DOHH2 (cell line): ENCODE measurements around the gene CPNE2.

Source experiments
- H3F3A ChIP-seq: fragments of 200-600 bp; sonication (generic), shearing (Covaris generic); 2 replicates; pipeline ENCODE4 v1.6.0; 2016; ENCODE audit warnings: antibody characterized with exemption, mild to moderate bottlenecking; ENCODE audit not compliant: control insufficient read depth, insufficient read depth
- H3K27ac ChIP-seq: fragments of 200-600 bp; sonication (generic); 2 replicates; pipeline ENCODE4 v1.5.1; 2014; ENCODE audit warnings: low read depth, mild to moderate bottlenecking, low read length, moderate library complexity
- H3K27me3 ChIP-seq: fragments of 200-600 bp; sonication (generic); 2 replicates; pipeline ENCODE4 v1.6.1; 2014; ENCODE audit warnings: mild to moderate bottlenecking, low read length, mixed read lengths; ENCODE audit not compliant: control insufficient read depth
- H3K36me3 ChIP-seq: fragments of 200-600 bp; sonication (generic); 2 replicates; pipeline ENCODE4 v1.6.1; 2014; ENCODE audit warnings: mild to moderate bottlenecking, low read length, moderate library complexity, mixed read lengths; ENCODE audit not compliant: control insufficient read depth
- H3K4me1 ChIP-seq: fragments of 200-600 bp; sonication (generic); 2 replicates; pipeline ENCODE4 v1.6.1; 2014; ENCODE audit warnings: mild to moderate bottlenecking, low read length, mixed read lengths; ENCODE audit not compliant: control insufficient read depth
- H3K4me2 ChIP-seq: fragments of 200-600 bp; sonication (generic); 2 replicates; pipeline ENCODE4 v1.6.0; 2014; ENCODE audit warnings: mild to moderate bottlenecking, low read length, moderate library complexity
- H3K4me3 ChIP-seq: fragments of 200-600 bp; sonication (generic); 2 replicates; pipeline ENCODE4 v1.5.1; 2014; ENCODE audit warnings: mild to moderate bottlenecking, low read length, mixed read lengths
- H3K79me2 ChIP-seq: fragments of 200-600 bp; sonication (generic); 2 replicates; pipeline ENCODE4 v1.6.1; 2014; ENCODE audit warnings: mild to moderate bottlenecking, low read length, mixed read lengths; ENCODE audit not compliant: control insufficient read depth
- H3K9me2 ChIP-seq: fragments of 200-600 bp; sonication (generic); replicated peaks from 2 replicates; pipeline ENCODE4 v1.6.1; 2014; ENCODE audit warnings: mild to moderate bottlenecking, low read length, mixed read lengths; ENCODE audit not compliant: control insufficient read depth
- H3K9me3 ChIP-seq: fragments of 200-600 bp; sonication (generic); 2 replicates; pipeline ENCODE4 v1.6.1; 2014; ENCODE audit warnings: antibody characterized with exemption, low read length, mixed read lengths; ENCODE audit not compliant: control insufficient read depth, insufficient read depth
- H4K20me1 ChIP-seq: fragments of 200-600 bp; sonication (generic); 2 replicates; pipeline ENCODE4 v1.6.0; 2014; ENCODE audit warnings: low read depth, mild to moderate bottlenecking, antibody characterized with exemption, low read length, moderate library complexity; ENCODE audit not compliant: control insufficient read depth, insufficient read depth
- EZH2phosphoT487 ChIP-seq: fragments of 200-600 bp; sonication (generic); IDR thresholded peaks from 2 replicates; pipeline ENCODE4 v1.6.1; 2017; ENCODE audit warnings: borderline replicate concordance, mild to moderate bottlenecking, antibody characterized with exemption, low read length, moderate library complexity, mixed read lengths
- TF ChIP-seq, protein P1 (sequence below): fragments of 200-600 bp; sonication (generic); IDR thresholded peaks from one replicate; pipeline ENCODE4 v1.5.1; 2014; ENCODE audit warnings: antibody characterized with exemption, mild to moderate bottlenecking, low read depth, low read length; ENCODE audit not compliant: poor library complexity, severe bottlenecking

Gene CPNE2

DNA sequence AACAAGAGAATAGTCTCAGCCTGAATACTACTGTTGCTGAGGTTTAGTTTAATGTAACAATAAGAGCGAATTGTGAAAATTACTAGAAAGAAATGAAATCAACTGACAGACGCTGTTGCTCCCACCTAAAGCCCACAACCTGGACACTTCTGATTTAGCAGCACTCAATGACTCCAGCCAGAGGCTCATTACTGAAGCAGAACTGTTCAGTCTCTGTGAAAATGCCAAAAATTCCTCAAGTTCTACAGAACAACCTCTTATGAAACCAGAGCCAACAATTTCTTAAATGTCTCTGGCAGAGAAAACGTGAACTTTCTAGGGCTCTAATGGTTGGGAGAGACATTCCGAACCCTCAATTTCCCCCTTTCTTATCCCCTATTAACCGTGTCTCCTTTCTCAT is 83.5 kb downstream of the CPNE2 start:
- no peak for TF ChIP-seq EZH2phosphoT487
- TF ChIP-seq, protein P1, sequence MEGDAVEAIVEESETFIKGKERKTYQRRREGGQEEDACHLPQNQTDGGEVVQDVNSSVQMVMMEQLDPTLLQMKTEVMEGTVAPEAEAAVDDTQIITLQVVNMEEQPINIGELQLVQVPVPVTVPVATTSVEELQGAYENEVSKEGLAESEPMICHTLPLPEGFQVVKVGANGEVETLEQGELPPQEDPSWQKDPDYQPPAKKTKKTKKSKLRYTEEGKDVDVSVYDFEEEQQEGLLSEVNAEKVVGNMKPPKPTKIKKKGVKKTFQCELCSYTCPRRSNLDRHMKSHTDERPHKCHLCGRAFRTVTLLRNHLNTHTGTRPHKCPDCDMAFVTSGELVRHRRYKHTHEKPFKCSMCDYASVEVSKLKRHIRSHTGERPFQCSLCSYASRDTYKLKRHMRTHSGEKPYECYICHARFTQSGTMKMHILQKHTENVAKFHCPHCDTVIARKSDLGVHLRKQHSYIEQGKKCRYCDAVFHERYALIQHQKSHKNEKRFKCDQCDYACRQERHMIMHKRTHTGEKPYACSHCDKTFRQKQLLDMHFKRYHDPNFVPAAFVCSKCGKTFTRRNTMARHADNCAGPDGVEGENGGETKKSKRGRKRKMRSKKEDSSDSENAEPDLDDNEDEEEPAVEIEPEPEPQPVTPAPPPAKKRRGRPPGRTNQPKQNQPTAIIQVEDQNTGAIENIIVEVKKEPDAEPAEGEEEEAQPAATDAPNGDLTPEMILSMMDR, result no peak
- H3K79me2 ChIP-seq, result peaks cover 28% of the 10 kb centered on the region
- H3K36me3 ChIP-seq, result peaks cover 35% of the 10 kb centered on the region
- no peaks in the 10 kb centered on the region for H4K20me1 ChIP-seq
- H3K4me1 ChIP-seq, result no peaks in the 10 kb centered on the region
- H3K9me3 ChIP-seq, result no peaks in the 10 kb centered on the region
- H3K4me3 ChIP-seq, result no peak overlapping the region
- H3K9me2 ChIP-seq, result no peaks in the 10 kb centered on the region
- H3K27ac ChIP-seq, result no peak overlapping the region
- H3K4me2 ChIP-seq, result no peak overlapping the region
- no peaks in the 10 kb centered on the region for H3F3A ChIP-seq
- no peaks in the 10 kb centered on the region for H3K27me3 ChIP-seq

DNA sequence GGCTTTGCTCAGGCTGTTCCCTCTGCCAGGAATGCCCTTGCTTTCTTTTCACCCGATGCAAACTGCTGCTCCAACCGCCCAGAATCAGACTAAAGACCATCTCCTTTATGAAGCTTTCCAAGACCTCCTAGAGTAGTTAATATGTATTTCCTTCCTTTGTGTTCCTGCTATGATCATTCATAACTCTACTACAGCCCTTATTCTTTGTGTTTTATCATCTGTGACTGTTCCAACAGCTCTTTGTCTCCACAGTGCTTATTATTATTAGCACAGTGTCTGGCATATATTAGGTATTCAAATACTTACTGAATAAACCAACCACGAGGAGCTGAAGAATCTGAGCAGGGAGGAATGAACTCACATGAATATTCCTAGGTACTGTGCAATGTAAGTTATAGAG is 85.8 kb downstream of the CPNE2 start:
- Histone ChIP-seq H3K27me3 (no peaks in the 10 kb centered on the region), H3K27ac (no peak overlapping the region), H3F3A (no peaks in the 10 kb centered on the region), H3K4me1 (no peaks in the 10 kb centered on the region; the same call in none of the 2 replicates), H3K4me3 (no peak overlapping the region), H3K4me2 (no peak overlapping the region), H4K20me1 (no peaks in the 10 kb centered on the region), H3K9me2 (no peaks in the 10 kb centered on the region), H3K79me2 (peaks cover 51% of the 10 kb centered on the region), H3K36me3 (peaks cover 15% of the 10 kb centered on the region), H3K9me3 (no peaks in the 10 kb centered on the region)
- TF ChIP-seq, protein P1, result no peak
- TF ChIP-seq EZH2phosphoT487, result no peak

DNA sequence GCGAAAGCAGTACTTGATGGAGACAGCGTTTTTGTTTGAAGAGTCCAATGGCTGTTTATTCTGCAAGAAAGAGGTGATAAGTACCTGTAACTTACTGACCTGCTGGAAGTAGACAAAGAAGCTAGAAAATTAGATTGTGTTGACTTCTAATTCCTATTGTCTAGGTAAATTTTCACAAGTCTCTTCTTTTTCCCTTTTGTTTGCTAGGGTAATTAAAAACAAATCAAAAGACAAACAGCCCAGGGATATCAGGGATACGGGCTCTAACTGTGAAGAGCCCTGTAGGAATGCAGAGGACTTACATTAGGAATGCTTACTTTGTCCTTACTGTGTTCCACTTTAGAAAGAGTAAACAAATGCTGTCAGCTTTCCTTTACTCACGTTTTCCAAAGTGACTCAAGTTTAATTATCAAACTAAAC is 86.4 kb downstream of the CPNE2 start:
- Histone ChIP-seq H3K27me3 (no peaks in the 10 kb centered on the region), H3K27ac (no peak overlapping the region), H3K79me2 (peaks cover 57% of the 10 kb centered on the region), H3K4me3 (no peak overlapping the region), H3K9me3 (no peaks in the 10 kb centered on the region), H3F3A (no peaks in the 10 kb centered on the region), H3K4me2 (no peak overlapping the region), H3K36me3 (peaks cover 14% of the 10 kb centered on the region; the same call in 1 of the 2 replicates), H3K9me2 (no peaks in the 10 kb centered on the region), H4K20me1 (no peaks in the 10 kb centered on the region), H3K4me1 (peaks cover 4% of the 10 kb centered on the region)
- TF ChIP-seq, protein P1, result no peak
- no peak for TF ChIP-seq EZH2phosphoT487

DNA sequence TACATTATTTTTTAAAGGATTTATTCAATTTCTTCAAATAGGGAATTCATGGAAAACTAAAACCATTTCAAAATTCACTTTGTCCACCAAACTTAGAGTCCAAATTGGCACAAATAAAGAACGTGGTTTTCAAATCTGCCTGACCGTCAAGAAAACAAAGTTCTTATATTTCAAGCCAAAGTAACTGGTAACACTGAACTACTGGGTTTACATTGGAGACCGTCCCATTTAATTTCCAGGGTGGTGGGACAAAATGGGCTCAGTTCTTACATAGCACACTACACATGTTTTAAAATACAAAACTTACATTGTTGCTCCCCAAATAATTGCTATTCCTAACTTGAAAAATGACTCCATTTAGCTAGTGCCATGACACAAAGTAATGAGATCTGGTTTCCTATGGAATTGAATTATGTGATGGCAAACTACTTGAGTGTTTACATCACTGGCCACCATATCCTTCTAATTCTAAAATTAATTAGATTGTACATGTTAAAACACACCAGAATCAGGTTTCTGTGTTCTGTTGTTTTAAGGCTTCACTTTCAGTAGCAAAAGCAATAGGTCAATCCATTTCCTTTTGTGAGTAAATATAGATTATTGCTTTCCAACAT is 86.9 kb downstream of the CPNE2 start:
- Histone ChIP-seq H3K4me1 (peaks cover 10% of the 10 kb centered on the region), H3F3A (no peaks in the 10 kb centered on the region), H3K4me2 (no peak overlapping the region), H3K9me2 (no peaks in the 10 kb centered on the region), H3K27ac (no peak overlapping the region), H4K20me1 (no peaks in the 10 kb centered on the region), H3K79me2 (peaks cover 62% of the 10 kb centered on the region), H3K9me3 (no peaks in the 10 kb centered on the region), H3K36me3 (peaks cover 14% of the 10 kb centered on the region; the same call in 1 of the 2 replicates), H3K4me3 (no peak overlapping the region), H3K27me3 (no peaks in the 10 kb centered on the region)
- TF ChIP-seq, protein P1, result no peak
- no peak for TF ChIP-seq EZH2phosphoT487
